HepG2 (cell line): Measurements from ENCODE around the gene FBXL12. TPM values are rescaled to one million over a fixed set of nuclear protein-coding genes. Genes with fewer than 3 reads are reported as not detected.

Source experiments
- AFF4 ChIP-seq: sonication (generic); formaldehyde crosslinking; IDR thresholded peaks from 2 replicates; pipeline ENCODE4 v1.4.0; 2020; ENCODE audit warnings: missing genetic modification reagents
- AGO2 ChIP-seq: fragments of 200-400 bp; formaldehyde crosslinking; optimal IDR thresholded peaks from 2 replicates; pipeline ENCODE3; 2017; ENCODE audit warnings: mild to moderate bottlenecking, low read depth, low read length, moderate library complexity
- AKNA ChIP-seq: sonication (generic); formaldehyde crosslinking; IDR thresholded peaks from 2 replicates; pipeline ENCODE4 v1.4.0; 2020; ENCODE audit warnings: missing genetic modification reagents, borderline replicate concordance
- BORCS8-MEF2B ChIP-seq: sonication (generic); formaldehyde crosslinking; IDR thresholded peaks from 2 replicates; pipeline ENCODE4 v1.8.0; 2022; ENCODE audit warnings: mild to moderate bottlenecking, missing genetic modification reagents
- DR1 ChIP-seq: sonication (generic); formaldehyde crosslinking; IDR thresholded peaks from 2 replicates; pipeline ENCODE4 v1.8.0; 2021; ENCODE audit warnings: mild to moderate bottlenecking, missing genetic modification reagents, inconsistent platforms
- ETV6 ChIP-seq: sonication (generic); formaldehyde crosslinking; conservative IDR thresholded peaks from 2 replicates; pipeline ENCODE4 v1.4.0; 2020; ENCODE audit warnings: missing genetic modification reagents
- HOXA9 ChIP-seq: sonication (generic); formaldehyde crosslinking; IDR thresholded peaks from 2 replicates; pipeline ENCODE4 v1.8.1; 2022; ENCODE audit warnings: missing genetic modification reagents, mild to moderate bottlenecking, moderate library complexity, borderline replicate concordance
- IRF2 ChIP-seq: IDR thresholded peaks from 2 replicates; pipeline ENCODE4 v1.6.1; 2018; ENCODE audit warnings: missing genetic modification reagents, missing compliant biosample characterization
- KLF16 ChIP-seq, 2 experiments: sonication (generic) in 1 of 2; formaldehyde crosslinking in 1 of 2; IDR thresholded peaks; 2 replicates each; pipeline versions ENCODE4 v1.6.1 to v1.8.0; 2016 to 2023; ENCODE audit warnings: missing genetic modification reagents in 2 of 2, missing compliant biosample characterization in 1 of 2
- MEIS2 ChIP-seq: sonication (generic); formaldehyde crosslinking; IDR thresholded peaks from 2 replicates; pipeline ENCODE4 v1.9.0; 2021; ENCODE audit warnings: mild to moderate bottlenecking, missing genetic modification reagents
- SIX4 ChIP-seq: sonication (generic); formaldehyde crosslinking; IDR thresholded peaks from 2 replicates; pipeline ENCODE4 v1.4.0; 2020; ENCODE audit warnings: missing genetic modification reagents
- SNAI1 ChIP-seq: sonication (generic); formaldehyde crosslinking; IDR thresholded peaks from 2 replicates; pipeline ENCODE4 v1.5.0; 2020; ENCODE audit warnings: mild to moderate bottlenecking, missing genetic modification reagents, borderline replicate concordance
- SNAPC2 ChIP-seq: sonication (generic); formaldehyde crosslinking; IDR thresholded peaks from 2 replicates; pipeline ENCODE4 v1.8.1; 2022; ENCODE audit warnings: mild to moderate bottlenecking, missing genetic modification reagents
- SRSF1 ChIP-seq: fragments of 200-400 bp; formaldehyde crosslinking; optimal IDR thresholded peaks from 2 replicates; pipeline ENCODE3; 2017; ENCODE audit warnings: mild to moderate bottlenecking, low read depth, low read length, moderate library complexity
- ZFP1 ChIP-seq: IDR thresholded peaks from 2 replicates; pipeline ENCODE4 v1.6.1; 2016
- ZNF451 ChIP-seq: sonication (generic); formaldehyde crosslinking; IDR thresholded peaks from 2 replicates; pipeline ENCODE4 v1.5.0; 2020; ENCODE audit warnings: mild to moderate bottlenecking, missing genetic modification reagents
- polyA plus RNA-seq, 8 experiments: library from polyadenylated mRNA; depleted of rRNA in 3 of 8; stranded (reverse) in 7 of 8; unstranded in 1 of 8; fragments of >200 nt; fragmentation: Illumina TruSeq in 4 of 8; extraction: Trizol in 4 of 8; gene quantifications; 2 replicates each; pipeline versions ENCODE4 v1.2.1 to v1.2.3, GENCODE V29; 2011 to 2016; ENCODE audit warnings: low read depth in 4 of 8, missing spikeins in 1 of 8, mixed read lengths in 1 of 8; ENCODE audit not compliant: insufficient read depth in 1 of 8
- total RNA-seq, 5 experiments: library from RNA; depleted of rRNA; stranded (reverse); fragments of >200 nt; fragmentation: Illumina TruSeq; extraction: Trizol; gene quantifications; 2 replicates each; pipeline ENCODE4 v1.2.3, GENCODE V29; 2016; ENCODE audit warnings: low read depth in 1 of 5
- TF ChIP-seq, protein P1 (sequence below), 2 experiments: IDR thresholded peaks; 2 replicates each; pipeline ENCODE4 v1.6.1; 2011 to 2012; ENCODE audit warnings: low read length in 2 of 2, borderline replicate concordance in 1 of 2, low read depth in 1 of 2, mild to moderate bottlenecking in 1 of 2, moderate library complexity in 1 of 2

FBXL12 gene
- total and polyA plus RNA-seq, 2 of the 13 experiments (the other 11 are each of a cell fraction or from before 2014, with no cell fraction given) = 20.4 to 23.1 TPM

DNA sequence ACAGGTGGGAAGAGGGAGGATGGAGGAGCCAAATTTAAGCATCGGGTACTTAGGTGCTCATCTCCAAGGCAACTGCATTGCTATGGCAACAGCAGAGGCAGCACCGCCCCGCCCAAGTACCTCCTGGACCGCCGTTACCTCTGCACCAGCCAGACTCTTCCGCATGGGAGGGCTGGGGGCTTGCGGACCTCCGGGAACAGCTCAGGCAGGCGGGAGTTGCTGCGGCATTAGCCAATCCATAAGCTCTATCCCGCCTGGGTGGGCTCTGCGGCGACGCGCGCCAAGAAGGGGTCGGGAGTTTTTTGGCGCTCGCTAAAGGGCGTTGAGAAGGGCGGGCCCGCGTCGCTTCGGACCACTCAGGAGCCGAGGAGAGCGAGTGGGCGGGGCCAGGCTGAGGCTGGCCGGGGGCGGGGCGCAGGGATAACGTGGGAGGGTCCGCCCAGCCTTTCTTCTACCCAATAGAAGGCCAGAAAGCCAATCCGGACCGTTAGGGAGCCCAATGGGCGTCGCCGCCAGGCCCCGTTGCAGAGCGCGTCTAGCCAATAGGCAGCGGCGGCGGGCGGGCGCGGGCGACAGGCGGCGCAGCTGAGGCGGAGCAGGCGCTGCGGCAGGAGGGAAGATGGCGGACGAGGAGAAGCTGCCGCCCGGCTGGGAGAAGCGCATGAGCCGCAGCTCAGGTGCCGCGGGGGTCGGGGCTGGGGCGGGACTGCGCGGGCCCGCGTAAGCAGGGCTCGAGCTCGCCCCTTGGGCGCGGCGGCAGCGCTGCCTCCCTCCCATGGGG lies 16.0 kb upstream of the FBXL12 start, which contains the start of gene PIN1 (continued):
- TF ChIP-seq AFF4 (no peak), HOXA9 (no peak), MEIS2 (CRISPR knock-in tag) (no peak), BORCS8-MEF2B (no peak), SRSF1 (peak; percentile 49), KLF16 (CRISPR knock-in tag; IDR thresholded peaks at IDR 0.05) (peak in 1 of 2 experiments; percentile 16; a peak in 1 of 4 replicates), ZNF451 (CRISPR knock-in tag) (no peak; the same call in 1 of the 2 replicates), SNAPC2 (no peak), SNAI1 (no peak), AGO2 (peak; percentile 72), SIX4 (no peak), ETV6 (CRISPR knock-in tag) (no peak; the same call in 1 of the 2 replicates), AKNA (CRISPR knock-in tag) (no peak), DR1 (CRISPR knock-in tag) (no peak), IRF2 (CRISPR knock-in tag) (peak; percentile 40; the same call in 1 of the 2 replicates), ZFP1 (CRISPR knock-in tag) (no peak)
- TF ChIP-seq, protein P1, sequence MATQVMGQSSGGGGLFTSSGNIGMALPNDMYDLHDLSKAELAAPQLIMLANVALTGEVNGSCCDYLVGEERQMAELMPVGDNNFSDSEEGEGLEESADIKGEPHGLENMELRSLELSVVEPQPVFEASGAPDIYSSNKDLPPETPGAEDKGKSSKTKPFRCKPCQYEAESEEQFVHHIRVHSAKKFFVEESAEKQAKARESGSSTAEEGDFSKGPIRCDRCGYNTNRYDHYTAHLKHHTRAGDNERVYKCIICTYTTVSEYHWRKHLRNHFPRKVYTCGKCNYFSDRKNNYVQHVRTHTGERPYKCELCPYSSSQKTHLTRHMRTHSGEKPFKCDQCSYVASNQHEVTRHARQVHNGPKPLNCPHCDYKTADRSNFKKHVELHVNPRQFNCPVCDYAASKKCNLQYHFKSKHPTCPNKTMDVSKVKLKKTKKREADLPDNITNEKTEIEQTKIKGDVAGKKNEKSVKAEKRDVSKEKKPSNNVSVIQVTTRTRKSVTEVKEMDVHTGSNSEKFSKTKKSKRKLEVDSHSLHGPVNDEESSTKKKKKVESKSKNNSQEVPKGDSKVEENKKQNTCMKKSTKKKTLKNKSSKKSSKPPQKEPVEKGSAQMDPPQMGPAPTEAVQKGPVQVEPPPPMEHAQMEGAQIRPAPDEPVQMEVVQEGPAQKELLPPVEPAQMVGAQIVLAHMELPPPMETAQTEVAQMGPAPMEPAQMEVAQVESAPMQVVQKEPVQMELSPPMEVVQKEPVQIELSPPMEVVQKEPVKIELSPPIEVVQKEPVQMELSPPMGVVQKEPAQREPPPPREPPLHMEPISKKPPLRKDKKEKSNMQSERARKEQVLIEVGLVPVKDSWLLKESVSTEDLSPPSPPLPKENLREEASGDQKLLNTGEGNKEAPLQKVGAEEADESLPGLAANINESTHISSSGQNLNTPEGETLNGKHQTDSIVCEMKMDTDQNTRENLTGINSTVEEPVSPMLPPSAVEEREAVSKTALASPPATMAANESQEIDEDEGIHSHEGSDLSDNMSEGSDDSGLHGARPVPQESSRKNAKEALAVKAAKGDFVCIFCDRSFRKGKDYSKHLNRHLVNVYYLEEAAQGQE (IDR thresholded peaks at IDR 0.05; ENCODE audit: borderline replicate concordance in 1 of 2, low read depth in 1 of 2, low read length in 2 of 2) = no peak
